Suppressor macrophage treated with lipopolysaccharide for 1 hour (primary cell): Measurements from ENCODE around the gene MCUB.
"Not testable (repeated sequence)": the region's sequence is repeated elsewhere in the genome, so short reads cannot be mapped to it uniquely, and the experiment has no call there.

ENCODE experiments used
- DNase-seq, 3 donors: peaks; one replicate each; pipeline ENCODE4 v3.0.0-alpha.2; 2020 to 2022

MCUB gene

GRCh38 chr4:109640644-109641043 is 80.6 kb downstream of the MCUB start:
- DNase-seq, result no peak

- DNase-seq, result no peak
Observed at GRCh38 chr4:109645874-109646710, 86.0 kb downstream of the MCUB start.

GRCh38 chr4:109648266-109648996 is 88.4 kb downstream of the MCUB start:
- peak in 2 of 3 donors; percentile 9 to 20 for DNase-seq

- DNase-seq, result no peak
Observed at GRCh38 chr4:109648997-109649575, 89.0 kb downstream of the MCUB start.

- DNase-seq, result no peak
Observed at GRCh38 chr4:109649872-109650271, 89.8 kb downstream of the MCUB start.

GRCh38 chr4:109655396-109655795 is 95.3 kb downstream of the MCUB start:
- no peak for DNase-seq

- DNase-seq, result no peak
Observed at GRCh38 chr4:109657854-109658418, 97.9 kb downstream of the MCUB start.

- no peak for DNase-seq
Observed at GRCh38 chr4:109658871-109659410, 98.9 kb downstream of the MCUB start.

- no peak for DNase-seq
Observed at GRCh38 chr4:109662116-109662515, 102.1 kb downstream of the MCUB start.

GRCh38 chr4:109662771-109663170 is 102.7 kb downstream of the MCUB start:
- no peak for DNase-seq

GRCh38 chr4:109665783-109666485 is 105.9 kb downstream of the MCUB start:
- DNase-seq, result no peak

- no peak for DNase-seq
Observed at GRCh38 chr4:109671350-109671749, 111.3 kb downstream of the MCUB start.

- no peak for DNase-seq
Observed at GRCh38 chr4:109672169-109672930, 112.3 kb downstream of the MCUB start.

- no peak for DNase-seq
Observed at GRCh38 chr4:109673303-109673702, 113.3 kb downstream of the MCUB start.

GRCh38 chr4:109675181-109675580 is 115.1 kb downstream of the MCUB start:
- no peak for DNase-seq

GRCh38 chr4:109675843-109676242 is 115.8 kb downstream of the MCUB start:
- no peak for DNase-seq

GRCh38 chr4:109676886-109677285 is 116.8 kb downstream of the MCUB start:
- DNase-seq, result no peak

GRCh38 chr4:109678472-109678871 is 118.4 kb downstream of the MCUB start:
- not testable (repeated sequence) for DNase-seq

- DNase-seq, result not testable (repeated sequence)
Observed at GRCh38 chr4:109678925-109679324, 118.9 kb downstream of the MCUB start.

- no peak for DNase-seq
Observed at GRCh38 chr4:109682875-109683274, 122.8 kb downstream of the MCUB start.

- no peak for DNase-seq
Observed at GRCh38 chr4:109683621-109684253, 123.7 kb downstream of the MCUB start.
